ENCODE results near the gene CERS2. TPM values are rescaled to one million over a fixed set of nuclear protein-coding genes. Genes with fewer than 3 reads are reported as not detected.
A peak's percentile ranks its signal among the peaks of the same experiment; 100 is the strongest.

Gene CERS2
- total and polyA plus RNA-seq, 10 of the 15 experiments (the other 5 are each of a cell fraction or from before 2014, with no cell fraction given) = 9.2 to 87.9 (median 50.8) TPM

- TF ChIP-seq IRF3 (IDR thresholded peaks at IDR 0.05) = no peak
- no peak for TF ChIP-seq SRF (IDR thresholded peaks at IDR 0.05; ENCODE audit: low read depth in 2 of 2, low read length in 2 of 2)
- no peak for TF ChIP-seq ZNF592 (IDR thresholded peaks at IDR 0.05)
- no peak for TF ChIP-seq ATF7 (IDR thresholded peaks at IDR 0.05; ENCODE audit: low read depth)
- TF ChIP-seq SMAD1 (IDR thresholded peaks at IDR 0.05; ENCODE audit: low read depth, partially characterized antibody) = no peak
- peak; percentile 90 for TF ChIP-seq HDGF (IDR thresholded peaks at IDR 0.05)
- no peak for TF ChIP-seq KAT2A (conservative IDR thresholded peaks at IDR 0.05; ENCODE audit: control insufficient read depth, low read depth, low read length)
- peak; percentile 81 for TF ChIP-seq TARDBP (IDR thresholded peaks at IDR 0.05; ENCODE audit: borderline replicate concordance)
- TF ChIP-seq NFXL1 (IDR thresholded peaks at IDR 0.05; ENCODE audit: borderline replicate concordance) = no peak
- peak; percentile 30; the same call in 1 of the 2 replicates for TF ChIP-seq NKRF (conservative IDR thresholded peaks at IDR 0.05)
- no peak for TF ChIP-seq REST (IDR thresholded peaks at IDR 0.05; ENCODE audit: low read depth, low read length)
- TF ChIP-seq SMAD5 (IDR thresholded peaks at IDR 0.05; ENCODE audit: low read depth) = no peak
- TF ChIP-seq CHD4 (IDR thresholded peaks at IDR 0.05) = no peak
- TF ChIP-seq SKIL (IDR thresholded peaks at IDR 0.05; ENCODE audit: low read depth, poor library complexity, severe bottlenecking) = peak; percentile 27
- no peak for TF ChIP-seq PAX8 (IDR thresholded peaks at IDR 0.05)
These were observed 33.9 kb upstream of the CERS2 start, which contains the start of gene PRUNE1 (continued) for GRCh38 chr1:151008244-151009205.

All from GM12878 (cell line).